G401 (cell line): Measurements from ENCODE around the gene CFAP97D1. TPM values are rescaled to one million over a fixed set of nuclear protein-coding genes. Genes with fewer than 3 reads are reported as not detected.

Experiments
- DNase-seq: peaks from one replicate; pipeline ENCODE4 v3.0.0-alpha.2; 2015; ENCODE audit warnings: low spot score
- in situ Hi-C: cut with HindIII; loops from 2 replicates; pipeline ENCODE4 v1.10.0; 2016; ENCODE audit warnings: low sequenced_read_pairs, mixed read lengths
- total RNA-seq: library from RNA; depleted of rRNA; stranded (reverse); fragments of >200 nt; shearing (Covaris generic); gene quantifications from 2 replicates; pipeline ENCODE4 v1.2.3, GENCODE V29; 2014; rRNA removed

The CFAP97D1 gene
- total RNA-seq, result not detected in 2 replicates

DNA sequence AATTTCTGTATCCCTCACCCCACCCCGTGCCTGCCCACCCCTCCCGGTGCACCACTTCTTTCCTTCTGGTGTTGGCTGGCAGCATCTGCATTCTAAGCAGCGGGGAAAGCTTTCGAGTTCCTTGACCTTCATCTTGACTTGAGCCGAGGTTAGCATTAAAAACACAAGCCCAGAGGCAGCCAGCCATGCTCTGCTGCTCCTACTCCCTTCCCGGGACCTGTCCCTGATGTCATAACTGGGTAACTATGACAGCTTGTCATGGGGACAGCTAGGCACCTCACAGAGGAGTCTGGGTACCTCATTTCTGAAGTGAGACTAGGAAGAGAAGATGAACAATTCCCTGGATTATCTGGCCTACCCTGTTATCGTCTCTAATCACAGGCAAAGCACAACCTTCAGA is at the start of gene CFAP97D1:
Gene CFAP97D1 (plus strand): TSS at position 301 of the 400 bp plus-strand sequence. CDS start 28 bp downstream, at position 329.
- in situ Hi-C loops, result no loop called here
- DNase-seq, result no peak

GRCh38 chr17:43732958-43733357 is 47.3 kb upstream of the CFAP97D1 start:
- in situ Hi-C loops, result no loop called here

GRCh38 chr17:43733956-43734355 is 46.3 kb upstream of the CFAP97D1 start:
- no peak for DNase-seq
- in situ Hi-C loops, result no loop called here

More at GRCh38 chr17:43732958-43733357, 47.3 kb upstream of the CFAP97D1 start:
- no peak for DNase-seq

GRCh38 chr17:43734376-43734775 is 45.9 kb upstream of the CFAP97D1 start:
- peak; percentile 30 for DNase-seq
- in situ Hi-C loops, result no loop called here

DNA sequence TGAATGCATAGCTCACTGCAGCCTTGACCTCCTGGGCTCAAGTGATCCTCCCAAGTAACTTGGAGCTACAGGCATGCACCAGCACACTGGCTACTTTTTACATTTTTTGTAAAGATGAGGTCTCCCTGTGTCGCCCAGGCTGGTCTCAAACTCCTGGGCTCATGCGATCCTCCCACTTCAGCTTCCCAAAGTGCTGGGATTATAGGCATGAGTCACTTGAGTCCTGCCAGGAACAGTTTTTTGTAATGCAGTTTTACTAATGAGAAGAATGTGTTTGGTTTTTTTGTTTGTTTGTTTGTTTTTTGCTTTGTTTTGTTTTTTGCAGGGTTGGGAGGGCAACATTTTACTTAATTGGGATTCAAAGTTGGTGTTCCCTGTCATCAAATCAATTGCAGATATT is 43.8 kb upstream of the CFAP97D1 start:
- in situ Hi-C loops, result no loop called here

DNA sequence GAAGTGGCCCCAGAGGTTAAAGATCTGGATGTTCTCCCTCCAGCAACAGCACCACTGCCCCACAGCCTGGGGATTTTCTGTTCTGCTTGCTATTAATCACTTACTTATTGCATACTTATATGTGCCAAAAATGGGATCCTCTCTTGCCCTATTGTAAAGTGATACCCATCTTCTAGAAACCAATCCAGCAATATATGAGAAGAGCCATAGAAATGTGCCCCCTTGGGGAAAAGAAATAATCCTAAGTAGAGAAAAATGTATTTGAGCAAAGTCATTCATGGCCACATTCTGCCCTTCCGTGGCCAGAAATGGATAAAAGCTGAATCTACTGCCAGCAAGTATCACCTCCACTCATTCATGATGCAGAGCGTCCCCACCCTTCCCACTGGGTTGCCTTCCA is 42.5 kb upstream of the CFAP97D1 start:
- no peak for DNase-seq
- in situ Hi-C loops, result no loop called here

More for the DNA sequence above, 43.8 kb upstream of the CFAP97D1 start:
- no peak for DNase-seq

- DNase-seq, result no peak
- in situ Hi-C loops, result no loop called here
Measured at GRCh38 chr17:43740541-43740940, 39.7 kb upstream of the CFAP97D1 start.

- DNase-seq, result no peak
- in situ Hi-C loops, result no loop called here
Measured at GRCh38 chr17:43741636-43742035, 38.6 kb upstream of the CFAP97D1 start.

GRCh38 chr17:43745541-43745940 is 34.7 kb upstream of the CFAP97D1 start:
- no peak for DNase-seq
- in situ Hi-C loops, result no loop called here

DNA sequence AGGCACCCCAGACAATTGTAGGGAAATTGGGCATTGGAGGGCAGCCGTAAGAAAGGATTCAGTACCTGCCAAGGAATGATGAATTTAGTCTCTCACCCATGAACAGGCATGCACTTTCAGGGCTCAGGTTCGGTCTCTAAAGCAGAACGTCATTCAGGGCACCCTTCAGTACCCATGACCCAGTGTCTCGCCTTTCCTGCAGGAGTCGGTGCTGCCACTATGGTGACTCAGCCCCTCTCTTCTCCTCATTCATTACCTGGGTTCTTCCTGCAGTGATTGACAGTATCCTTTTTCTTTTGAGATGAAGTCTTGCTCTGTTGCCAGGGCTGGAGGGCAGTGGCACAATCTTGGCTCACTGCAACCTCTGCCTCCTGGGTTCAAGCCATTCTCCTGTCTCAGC is 30.1 kb upstream of the CFAP97D1 start:
- no peak for DNase-seq
- in situ Hi-C loops, result loop anchor here (5.0 kb wide), 1 partner anchor 68 kb away; no protein-coding TSS in a partner anchor

GRCh38 chr17:43753493-43754129 is 26.6 kb upstream of the CFAP97D1 start:
- no peak for DNase-seq
- in situ Hi-C loops, result loop anchor here (5.0 kb wide), 1 partner anchor 71 kb away; no protein-coding TSS in a partner anchor

DNA sequence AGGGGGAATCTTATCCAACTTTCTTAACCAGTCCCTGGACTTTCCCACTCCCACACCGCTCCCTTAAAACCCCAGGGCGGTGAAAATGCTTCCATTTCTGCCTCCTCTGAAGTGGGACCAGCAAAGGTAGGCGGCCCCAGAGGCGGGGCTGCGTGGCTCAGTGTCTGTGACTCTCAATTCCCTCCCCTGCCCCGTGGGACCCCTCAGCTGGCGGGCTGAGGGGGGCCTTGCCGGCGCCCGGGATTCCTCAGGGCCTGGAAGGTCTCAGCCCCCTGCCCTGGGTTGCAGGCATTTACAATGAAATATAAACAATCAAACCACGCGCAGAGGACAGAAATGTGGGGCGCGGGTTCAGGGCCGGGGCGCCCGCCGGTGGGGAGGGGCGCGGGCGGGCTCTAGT is 25.3 kb upstream of the CFAP97D1 start:
- in situ Hi-C loops, result loop anchor here (5.0 kb wide), 1 partner anchor 73 kb away; no protein-coding TSS in a partner anchor
- no peak for DNase-seq

GRCh38 chr17:43755389-43755875 is 24.8 kb upstream of the CFAP97D1 start:
- in situ Hi-C loops, result no loop called here
- DNase-seq, result peak; percentile 19

- in situ Hi-C loops, result no loop called here
- no peak for DNase-seq
Measured at GRCh38 chr17:43756201-43756600, 24.0 kb upstream of the CFAP97D1 start.

GRCh38 chr17:43757171-43757660 is 23.0 kb upstream of the CFAP97D1 start:
- DNase-seq, result no peak
- in situ Hi-C loops, result no loop called here

GRCh38 chr17:43758086-43758485 is 22.1 kb upstream of the CFAP97D1 start:
- no peak for DNase-seq
- in situ Hi-C loops, result no loop called here

- no peak for DNase-seq
- in situ Hi-C loops, result no loop called here
Measured at GRCh38 chr17:43758497-43759174, 21.6 kb upstream of the CFAP97D1 start, which contains the start of gene SOST. SOST (minus strand) TSS chr17:43758791; CDS start chr17:43758741, 50 bp downstream.

GRCh38 chr17:43759836-43760235 is 20.4 kb upstream of the CFAP97D1 start:
- no peak for DNase-seq
- in situ Hi-C loops, result no loop called here

GRCh38 chr17:43760254-43760852 is 19.9 kb upstream of the CFAP97D1 start:
- in situ Hi-C loops, result no loop called here
- DNase-seq, result peak; percentile 95
